Gastrocnemius medialis (tissue), 4 donors: ENCODE measurements around the gene ISG20L2.

ENCODE experiments used
- CTCF ChIP-seq, 5 experiments: fragments of 450-650 bp in 3 of 5; fragments of 200-600 bp in 2 of 5; sonication (generic) in 2 of 5; IDR thresholded peaks in 4 of 5; conservative IDR thresholded peaks in 1 of 5; 1 replicate in 4 of 5; 2 replicates in 1 of 5; pipeline ENCODE4 v1.5.1; 2016 to 2019; ENCODE audit warnings: antibody characterized with exemption in 5 of 5, mild to moderate bottlenecking in 3 of 5, moderate library complexity in 3 of 5
- POLR2A ChIP-seq, 2 donors: fragments of 450-650 bp; IDR thresholded peaks; one replicate each; pipeline ENCODE4 v1.6.1; 2017; ENCODE audit warnings: antibody characterized with exemption in 2 of 2, mild to moderate bottlenecking in 2 of 2, moderate library complexity in 2 of 2

- TF ChIP-seq CTCF (IDR thresholded peaks at IDR 0.05 in 4 of 5, conservative IDR thresholded peaks at IDR 0.05 in 1 of 5) = no peak
- no peak for TF ChIP-seq POLR2A (IDR thresholded peaks at IDR 0.05)
These were observed 45.0 kb upstream of the ISG20L2 start for GRCh38 chr1:156773607-156774006.
